DND-41 (cell line): ENCODE measurements around the gene TSHR.

Experiments used
- CTCF ChIP-seq: IDR thresholded peaks from 2 replicates; pipeline ENCODE4 v1.5.1; 2012; ENCODE audit warnings: borderline replicate concordance, low read length, moderate library complexity, mild to moderate bottlenecking; ENCODE audit not compliant: poor library complexity, severe bottlenecking; ENCODE audit errors: extremely low read depth
- EZH2 ChIP-seq: IDR thresholded peaks from 3 replicates; pipeline ENCODE4 v1.6.1; 2012; ENCODE audit warnings: borderline replicate concordance, low read depth, mild to moderate bottlenecking, moderate library complexity, low read length, inconsistent platforms; ENCODE audit not compliant: severe bottlenecking

- TF ChIP-seq CTCF, result no peak
- TF ChIP-seq EZH2, result no peak
These were observed 237.2 kb downstream of the TSHR start for GRCh38 chr14:81192594-81192993.
